AG09319 (cell line): Measurements from ENCODE around the gene DLG1.
A peak's percentile ranks its signal among the peaks of the same experiment; 100 is the strongest.

Experiments used
- DNase-seq: peaks from one replicate; pipeline ENCODE4 v3.0.0-alpha.2; 2010; ENCODE audit warnings: low read depth; ENCODE audit errors: extremely low read depth
- TF ChIP-seq, protein P1 (sequence below): IDR thresholded peaks from 2 replicates; pipeline ENCODE4 v1.5.1; 2011; ENCODE audit warnings: low read depth, mild to moderate bottlenecking, inconsistent platforms, low read length, moderate library complexity

DLG1 gene

DNA sequence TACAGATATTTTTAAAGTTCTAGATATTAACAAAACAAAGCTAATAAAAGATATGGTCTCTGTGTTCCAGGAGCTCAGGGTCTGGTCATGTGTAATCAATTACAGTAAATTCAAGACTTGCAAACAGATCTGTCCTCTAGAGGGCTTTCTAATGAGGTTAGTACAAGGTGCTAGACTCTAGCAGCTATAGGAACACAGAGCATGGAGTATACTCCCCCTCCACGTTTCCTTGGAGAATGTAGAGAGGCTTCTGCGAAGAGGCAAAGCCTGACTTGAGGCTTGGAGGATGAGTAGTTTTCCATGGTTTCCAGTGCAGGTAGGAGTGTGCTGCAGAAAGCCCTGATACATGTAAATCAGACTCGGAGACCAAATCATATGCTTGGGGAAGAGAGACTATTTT is 32.7 kb upstream of the DLG1 start:
- TF ChIP-seq, protein P1, sequence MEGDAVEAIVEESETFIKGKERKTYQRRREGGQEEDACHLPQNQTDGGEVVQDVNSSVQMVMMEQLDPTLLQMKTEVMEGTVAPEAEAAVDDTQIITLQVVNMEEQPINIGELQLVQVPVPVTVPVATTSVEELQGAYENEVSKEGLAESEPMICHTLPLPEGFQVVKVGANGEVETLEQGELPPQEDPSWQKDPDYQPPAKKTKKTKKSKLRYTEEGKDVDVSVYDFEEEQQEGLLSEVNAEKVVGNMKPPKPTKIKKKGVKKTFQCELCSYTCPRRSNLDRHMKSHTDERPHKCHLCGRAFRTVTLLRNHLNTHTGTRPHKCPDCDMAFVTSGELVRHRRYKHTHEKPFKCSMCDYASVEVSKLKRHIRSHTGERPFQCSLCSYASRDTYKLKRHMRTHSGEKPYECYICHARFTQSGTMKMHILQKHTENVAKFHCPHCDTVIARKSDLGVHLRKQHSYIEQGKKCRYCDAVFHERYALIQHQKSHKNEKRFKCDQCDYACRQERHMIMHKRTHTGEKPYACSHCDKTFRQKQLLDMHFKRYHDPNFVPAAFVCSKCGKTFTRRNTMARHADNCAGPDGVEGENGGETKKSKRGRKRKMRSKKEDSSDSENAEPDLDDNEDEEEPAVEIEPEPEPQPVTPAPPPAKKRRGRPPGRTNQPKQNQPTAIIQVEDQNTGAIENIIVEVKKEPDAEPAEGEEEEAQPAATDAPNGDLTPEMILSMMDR = peak; percentile 29
- no peak for DNase-seq

DNA sequence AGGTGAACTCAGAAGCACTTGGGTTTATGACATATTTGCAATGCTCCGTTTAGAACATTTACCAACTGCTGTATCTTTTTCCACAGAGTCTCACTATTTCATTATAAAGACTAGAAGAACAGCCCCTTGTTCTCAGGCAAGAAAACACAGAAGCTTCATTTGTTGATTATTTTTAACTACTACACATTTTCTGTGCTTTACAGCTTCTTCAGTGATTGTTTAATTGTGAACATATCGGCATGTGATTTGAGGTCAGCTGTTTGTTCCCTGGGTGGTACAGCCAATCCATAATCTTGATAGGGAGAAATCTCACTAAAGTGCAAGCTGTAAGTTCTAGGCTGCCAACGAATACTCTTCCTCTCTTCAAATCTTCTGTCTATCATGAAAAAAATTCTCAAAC is 31.0 kb upstream of the DLG1 start:
- TF ChIP-seq, protein P1 = no peak
- DNase-seq = no peak

DNA sequence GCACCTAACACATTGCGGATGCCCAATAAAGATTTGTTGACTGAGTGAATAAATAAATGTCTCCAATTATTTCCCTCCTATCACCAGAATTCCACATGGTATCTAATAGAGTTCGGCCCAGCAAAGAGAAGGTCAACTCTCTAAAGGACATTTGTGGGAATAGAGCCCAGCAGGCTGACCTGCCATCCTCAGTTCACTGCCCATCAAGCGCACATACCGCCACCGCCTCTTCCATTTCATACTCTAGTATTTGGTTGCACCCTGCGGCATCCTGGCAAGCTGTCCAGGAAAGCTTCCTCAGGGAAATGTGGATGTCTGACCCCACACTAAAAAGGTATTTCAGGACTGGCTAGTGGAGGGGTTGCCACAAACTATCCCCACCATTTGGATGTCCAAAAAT is 29.8 kb upstream of the DLG1 start:
- DNase-seq = no peak
- TF ChIP-seq, protein P1 = no peak

DNA sequence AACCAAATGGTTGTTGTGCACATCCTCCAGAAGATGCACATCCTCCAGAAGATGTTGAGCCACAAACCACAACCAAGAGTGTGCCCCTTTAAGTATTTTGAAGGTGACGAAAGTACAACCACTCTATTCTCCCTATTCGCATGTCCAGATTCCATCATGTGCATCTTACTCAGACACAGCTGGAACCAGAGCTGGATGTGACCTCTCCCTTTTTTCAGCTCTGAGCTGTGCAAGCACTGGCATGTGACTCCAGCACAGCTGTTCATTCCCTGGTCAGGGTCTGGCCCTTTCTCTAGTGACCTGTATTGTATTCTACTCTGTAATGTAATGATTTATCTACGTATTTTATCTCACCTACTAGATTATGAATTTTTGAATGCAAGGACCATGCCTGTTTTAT is 29.3 kb upstream of the DLG1 start:
- DNase-seq = no peak

DNA sequence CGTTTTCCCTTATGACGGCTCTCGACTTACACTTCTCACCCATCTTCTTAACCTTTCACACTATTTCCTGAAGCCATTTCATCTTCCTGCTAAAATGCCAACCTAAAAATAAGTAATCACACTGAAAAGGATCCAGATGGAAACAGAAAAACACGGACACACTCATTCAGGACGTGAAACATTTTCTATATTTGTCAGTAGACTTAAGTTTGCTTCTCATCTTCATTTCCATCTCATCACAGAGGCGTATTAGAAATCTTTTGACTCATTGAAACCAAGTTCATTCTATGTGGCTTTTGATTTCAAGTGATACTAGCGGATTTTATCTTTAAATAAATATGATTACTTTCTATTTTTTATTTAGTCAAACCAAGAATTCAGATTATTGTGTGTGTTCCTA is 27.4 kb upstream of the DLG1 start:
- DNase-seq = no peak
- TF ChIP-seq, protein P1 = no peak

More for the DNA sequence above, 29.3 kb upstream of the DLG1 start:
- TF ChIP-seq, protein P1 = no peak

DNA sequence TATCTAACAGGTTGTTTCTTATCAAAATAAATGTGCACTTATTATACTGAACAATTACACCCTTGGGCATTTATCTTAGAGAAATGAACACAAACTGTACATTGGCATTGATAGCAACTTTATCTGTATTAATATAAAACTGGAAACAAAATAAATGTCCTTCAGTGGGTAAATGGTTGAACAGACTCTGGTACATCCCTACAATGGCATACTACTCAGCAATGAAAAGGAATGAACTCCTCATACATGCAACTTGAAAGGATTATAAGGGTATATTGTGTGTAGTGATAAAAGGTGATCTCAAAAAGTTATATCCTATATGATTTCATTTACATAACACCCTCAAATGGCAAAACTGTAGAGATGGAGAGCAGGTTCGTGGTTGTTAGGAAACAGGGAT is 23.7 kb upstream of the DLG1 start:
- TF ChIP-seq, protein P1 = no peak
- no peak for DNase-seq

DNA sequence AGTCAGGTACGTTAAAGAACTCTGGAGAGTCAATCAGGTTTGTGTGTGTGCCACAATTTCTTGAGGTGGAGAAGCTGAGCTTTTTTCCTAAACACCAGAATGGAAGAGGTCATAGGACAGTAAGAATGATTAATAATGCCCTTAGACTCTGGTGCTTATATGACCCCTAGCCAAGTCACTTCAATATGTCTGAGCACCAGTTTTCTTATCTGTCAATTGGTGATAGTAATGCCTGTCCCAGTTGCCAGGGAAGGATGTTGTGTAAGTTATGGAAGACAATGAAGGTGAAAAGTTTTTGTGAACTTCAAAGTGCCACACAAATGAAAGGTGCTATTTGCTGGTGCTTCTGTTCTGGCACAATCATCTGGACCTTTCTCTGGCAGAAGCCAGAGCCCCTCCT is 22.2 kb upstream of the DLG1 start:
- TF ChIP-seq, protein P1 = no peak
- no peak for DNase-seq
